Testis (tissue), 3 donors: Measurements from ENCODE around the gene NALCN. TPM values are rescaled to one million over a fixed set of nuclear protein-coding genes. Genes with fewer than 3 reads are reported as not detected.

Experiments used
- DNase-seq: peaks from one replicate; pipeline ENCODE4 v3.0.0-alpha.2; 2019
- H3K27ac ChIP-seq, 2 donors: fragments of 200-600 bp; sonication (generic); one replicate each; pipeline ENCODE4 v1.5.1; 2019
- H3K27me3 ChIP-seq: fragments of 200-600 bp; sonication (generic); one replicate; pipeline ENCODE4 v1.5.1; 2019
- H3K36me3 ChIP-seq: fragments of 200-600 bp; sonication (generic); one replicate; pipeline ENCODE4 v1.5.1; 2017; ENCODE audit warnings: low read depth; ENCODE audit errors: missing control alignments
- H3K4me1 ChIP-seq: fragments of 200-600 bp; sonication (generic); one replicate; pipeline ENCODE4 v1.5.1; 2019
- H3K4me3 ChIP-seq, 2 donors: fragments of 200-600 bp; sonication (generic); one replicate each; pipeline ENCODE4 v1.5.1; 2017 to 2019
- H3K9me3 ChIP-seq: fragments of 200-600 bp; sonication (generic); one replicate; pipeline ENCODE4 v1.5.1; 2017
- POLR2A ChIP-seq: fragments of 450-650 bp; IDR thresholded peaks from one replicate; pipeline ENCODE4 v1.6.1; 2017; ENCODE audit warnings: antibody characterized with exemption, mild to moderate bottlenecking, moderate library complexity
- WGBS, 2 donors: methylation state at CpG; one replicate each; pipeline ENCODE4 v1.1.5; 2018; 5-methylcytosine and 5-hydroxymethylcytosine counted together
- intact Hi-C: fragments of 100-400 bp; cut with DNase I; formaldehyde crosslinking; loops from one replicate; pipeline ENCODE4 v1.15.1; 2023; ENCODE audit warnings: low total_unique reads
- polyA plus RNA-seq: library from polyadenylated mRNA; stranded (reverse); fragments of 350-450 nt; fragmentation: Illumina TruSeq; extraction: RNeasy Lipid Tissue Mini Kit (QIAGEN cat#74804); gene quantifications from one replicate; pipeline ENCODE4 v1.2.3, GENCODE V29; 2014; ENCODE audit warnings: low read depth, low replicate concordance; ENCODE audit not compliant: insufficient read depth
- total RNA-seq, 2 donors: library from RNA; depleted of rRNA; stranded (reverse); fragments of >200 nt; gene quantifications; one replicate each; pipeline ENCODE4 v1.2.3, GENCODE V29; 2016
- TF ChIP-seq, protein P1 (sequence below), 3 experiments: fragments of 450-650 bp in 2 of 3; fragments of 200-600 bp in 1 of 3; sonication (generic) in 1 of 3; IDR thresholded peaks; one replicate each; pipeline ENCODE4 v1.5.1; 2016 to 2019; ENCODE audit warnings: antibody characterized with exemption in 3 of 3, mild to moderate bottlenecking in 2 of 3, moderate library complexity in 1 of 3

NALCN gene
- total and polyA plus RNA-seq, 3 donors from 2014 or later: 2.9 to 4.0 (median 3.2) TPM

DNA sequence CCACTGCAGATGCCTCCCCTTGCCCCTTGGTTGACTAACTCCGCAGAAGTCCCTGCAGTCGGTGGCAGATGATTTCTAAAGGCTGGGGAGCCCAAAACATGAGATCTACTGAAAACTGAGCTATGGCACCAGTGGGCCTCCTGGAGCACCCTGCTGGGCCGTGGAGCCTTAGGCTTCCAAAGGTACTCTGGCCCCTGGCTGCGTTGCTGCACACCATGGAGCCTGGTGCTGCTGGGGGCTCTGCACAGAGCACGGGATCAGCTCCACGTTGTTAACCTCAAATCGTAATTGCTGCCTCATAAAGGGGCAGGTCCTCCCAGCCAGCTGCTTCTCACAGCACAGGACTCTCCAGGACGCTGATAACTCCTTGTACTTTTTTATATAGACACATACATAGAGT, 357.5 kb downstream of the NALCN start:
- H3K27ac ChIP-seq: no peak overlapping the region
- H3K27me3 ChIP-seq: no peaks in the 10 kb centered on the region
- H3K36me3 ChIP-seq: no peaks in the 10 kb centered on the region
- intact Hi-C loops: no loop called here
- no peak overlapping the region for H3K4me3 ChIP-seq
- DNase-seq: no peak
- H3K4me1 ChIP-seq: no peaks in the 10 kb centered on the region
- 56 to 65% methylated on average over 8 of the region's 8 CpGs for WGBS, 2 donors
- TF ChIP-seq POLR2A: no peak
- TF ChIP-seq, protein P1, sequence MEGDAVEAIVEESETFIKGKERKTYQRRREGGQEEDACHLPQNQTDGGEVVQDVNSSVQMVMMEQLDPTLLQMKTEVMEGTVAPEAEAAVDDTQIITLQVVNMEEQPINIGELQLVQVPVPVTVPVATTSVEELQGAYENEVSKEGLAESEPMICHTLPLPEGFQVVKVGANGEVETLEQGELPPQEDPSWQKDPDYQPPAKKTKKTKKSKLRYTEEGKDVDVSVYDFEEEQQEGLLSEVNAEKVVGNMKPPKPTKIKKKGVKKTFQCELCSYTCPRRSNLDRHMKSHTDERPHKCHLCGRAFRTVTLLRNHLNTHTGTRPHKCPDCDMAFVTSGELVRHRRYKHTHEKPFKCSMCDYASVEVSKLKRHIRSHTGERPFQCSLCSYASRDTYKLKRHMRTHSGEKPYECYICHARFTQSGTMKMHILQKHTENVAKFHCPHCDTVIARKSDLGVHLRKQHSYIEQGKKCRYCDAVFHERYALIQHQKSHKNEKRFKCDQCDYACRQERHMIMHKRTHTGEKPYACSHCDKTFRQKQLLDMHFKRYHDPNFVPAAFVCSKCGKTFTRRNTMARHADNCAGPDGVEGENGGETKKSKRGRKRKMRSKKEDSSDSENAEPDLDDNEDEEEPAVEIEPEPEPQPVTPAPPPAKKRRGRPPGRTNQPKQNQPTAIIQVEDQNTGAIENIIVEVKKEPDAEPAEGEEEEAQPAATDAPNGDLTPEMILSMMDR (IDR thresholded peaks at IDR 0.05): no peak
- no peaks in the 10 kb centered on the region for H3K9me3 ChIP-seq

DNA sequence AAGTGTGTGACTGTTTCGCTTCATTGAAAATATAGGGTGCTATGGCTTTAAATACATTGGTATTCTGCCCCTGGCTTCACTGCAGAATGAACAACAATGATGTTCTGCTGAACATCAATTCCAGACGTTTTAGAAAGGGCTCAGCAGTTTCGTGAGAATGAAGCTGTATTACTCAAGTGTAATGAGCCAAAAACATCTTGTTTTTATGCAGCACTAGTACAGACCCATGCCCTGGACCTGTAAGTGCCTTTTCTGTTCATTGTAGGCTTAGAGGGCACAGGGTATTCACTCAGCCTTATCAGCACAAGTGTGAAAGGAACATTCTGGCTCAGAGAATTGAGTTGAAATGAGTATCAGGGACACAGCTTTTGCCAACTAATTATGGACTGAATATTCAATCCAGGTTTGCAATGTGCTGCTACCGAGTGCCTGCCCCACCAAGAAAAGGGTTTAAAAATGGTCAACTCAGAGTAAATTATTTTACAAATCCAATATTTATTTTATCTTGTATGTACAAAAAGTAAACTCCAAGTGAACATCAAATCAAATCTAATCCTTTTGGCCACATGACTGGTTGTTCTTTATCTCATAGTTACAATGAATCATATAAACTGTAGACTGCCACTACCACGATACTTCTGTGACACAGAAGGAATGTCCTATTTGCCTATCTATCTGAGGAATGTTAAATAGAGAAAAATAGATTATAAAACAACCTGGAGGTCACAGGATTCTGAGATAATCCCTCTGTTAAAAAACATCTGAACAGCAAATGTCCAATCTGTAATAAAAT, 362.8 kb downstream of the NALCN start:
- Histone ChIP-seq H3K4me1 (peaks cover 4% of the 10 kb centered on the region), H3K4me3 (no peak overlapping the region), H3K9me3 (no peaks in the 10 kb centered on the region), H3K27ac (no peak overlapping the region), H3K36me3 (no peaks in the 10 kb centered on the region), H3K27me3 (no peaks in the 10 kb centered on the region)
- no peak for TF ChIP-seq POLR2A
- TF ChIP-seq, protein P1 (IDR thresholded peaks at IDR 0.05): no peak
- no peak for DNase-seq
- intact Hi-C loops: no loop called here
- 36 to 48% methylated on average over 5 of the region's 5 CpGs for WGBS, 2 donors

DNA sequence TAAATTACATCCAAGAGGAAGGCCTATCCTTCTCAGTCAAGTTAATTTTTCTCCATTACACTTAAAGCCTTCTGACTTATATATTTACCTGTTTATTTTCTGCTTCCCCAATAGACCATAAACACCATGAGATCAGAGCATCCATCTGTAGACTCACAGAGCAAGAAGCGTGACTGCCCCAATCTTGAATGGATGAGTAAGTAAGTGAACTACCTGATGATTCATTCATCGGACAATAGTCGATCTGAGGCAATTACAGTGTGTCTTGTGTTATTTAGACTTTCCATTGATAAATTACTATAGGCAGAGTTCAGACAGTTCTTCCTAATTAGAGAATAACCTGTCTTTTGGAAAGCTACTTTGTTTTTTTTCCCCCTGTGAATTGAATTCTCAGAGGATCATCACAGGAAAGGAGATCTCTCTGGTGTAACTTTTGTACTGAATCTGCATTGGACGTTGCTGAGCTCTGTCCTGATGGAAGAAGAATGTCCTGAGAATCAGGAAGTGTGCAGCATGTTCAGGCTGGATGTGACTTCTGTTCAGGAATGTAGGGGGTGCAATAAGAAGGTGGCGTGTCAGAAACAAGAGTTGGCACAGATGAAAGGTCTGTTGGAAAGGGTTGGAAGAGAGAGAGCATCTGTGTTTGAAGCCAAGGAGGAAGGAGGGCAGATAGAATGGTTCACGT, 367.0 kb downstream of the NALCN start:
- intact Hi-C loops: no loop called here
- Histone ChIP-seq H3K27me3 (no peaks in the 10 kb centered on the region), H3K4me3 (no peak overlapping the region), H3K9me3 (no peaks in the 10 kb centered on the region), H3K4me1 (peaks cover 4% of the 10 kb centered on the region), H3K36me3 (no peaks in the 10 kb centered on the region), H3K27ac (no peak overlapping the region)
- TF ChIP-seq POLR2A: no peak
- TF ChIP-seq, protein P1 (IDR thresholded peaks at IDR 0.05): no peak
- DNase-seq: no peak
- 62% methylated on average over 6 of the region's 6 CpGs for WGBS, 2 donors

DNA sequence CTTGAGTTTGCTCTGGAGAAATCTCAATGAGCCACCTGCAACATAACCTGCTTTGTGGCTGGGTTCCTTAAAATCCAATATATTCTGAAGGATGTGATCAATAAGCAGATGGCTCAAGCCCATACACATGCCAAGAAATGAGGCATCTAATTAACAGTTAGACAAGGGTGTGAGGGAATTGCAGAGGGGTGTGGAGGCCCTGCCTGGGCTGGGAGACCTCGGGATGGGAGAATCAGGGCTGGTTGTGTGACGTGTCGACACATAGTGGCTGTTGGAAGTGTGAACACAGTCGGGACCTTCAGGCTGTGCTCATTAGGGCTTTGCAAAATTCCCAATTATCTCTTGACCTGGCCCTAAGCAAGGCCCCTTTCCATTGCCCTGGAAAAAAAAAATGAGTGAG, 379.8 kb downstream of the NALCN start:
- Histone ChIP-seq H3K27me3 (no peaks in the 10 kb centered on the region), H3K4me3 (no peak overlapping the region), H3K4me1 (no peaks in the 10 kb centered on the region), H3K9me3 (no peaks in the 10 kb centered on the region), H3K36me3 (no peaks in the 10 kb centered on the region), H3K27ac (no peak overlapping the region)
- DNase-seq: no peak
- TF ChIP-seq, protein P1 (IDR thresholded peaks at IDR 0.05): no peak
- TF ChIP-seq POLR2A: no peak
- WGBS, 2 donors: 43 to 48% methylated on average over 4 of the region's 4 CpGs
- intact Hi-C loops: no loop called here
